Stimulated activated CD4-positive, alpha-beta T cell treated with anti-CD3 and anti-CD28 coated beads, Interleukin-1b, Interleukin-23, amount 100 ng/mL, for 1 hour (primary cell): ENCODE data around the gene ATG4B.
A peak's percentile ranks its signal among the peaks of the same experiment; 100 is the strongest.

Source experiments
- DNase-seq, 2 donors: peaks; one replicate each; pipeline ENCODE4 v3.0.0-alpha.2; 2020; ENCODE audit warnings: low read depth in 2 of 2

The ATG4B gene

GRCh38 chr2:241690202-241690717, 52.8 kb downstream of the ATG4B start:
- no peak for DNase-seq

- no peak for DNase-seq
Observed at GRCh38 chr2:241692448-241692847, 55.0 kb downstream of the ATG4B start.

- no peak for DNase-seq
Observed at GRCh38 chr2:241695651-241696050, 58.2 kb downstream of the ATG4B start.

GRCh38 chr2:241701149-241701398, 63.6 kb downstream of the ATG4B start:
- no peak for DNase-seq

- DNase-seq, result peak; percentile 93 to 97
Observed at GRCh38 chr2:241701399-241702154, 64.1 kb downstream of the ATG4B start, which contains the start of gene ING5. Gene ING5 (plus strand): TSS chr2:241702039. CDS start chr2:241702066, 27 bp downstream.

- peak; percentile 78 for DNase-seq
Observed at GRCh38 chr2:241702155-241703031, 64.9 kb downstream of the ATG4B start.

GRCh38 chr2:241703032-241703604, 65.6 kb downstream of the ATG4B start:
- no peak for DNase-seq

- DNase-seq, result no peak
Observed at GRCh38 chr2:241706537-241706936, 69.0 kb downstream of the ATG4B start.

GRCh38 chr2:241708879-241709278, 71.4 kb downstream of the ATG4B start:
- no peak for DNase-seq

GRCh38 chr2:241719093-241719492, 81.6 kb downstream of the ATG4B start:
- no peak for DNase-seq

GRCh38 chr2:241720099-241720498, 82.6 kb downstream of the ATG4B start:
- DNase-seq, result no peak

GRCh38 chr2:241720560-241720959, 83.1 kb downstream of the ATG4B start:
- no peak for DNase-seq

- no peak for DNase-seq
Observed at GRCh38 chr2:241721852-241722251, 84.4 kb downstream of the ATG4B start.

- no peak for DNase-seq
Observed at GRCh38 chr2:241722896-241723454, 85.5 kb downstream of the ATG4B start.
